Prostate gland (tissue), 2 donors: ENCODE measurements around the gene VAV2. TPM values are rescaled to one million over a fixed set of nuclear protein-coding genes. Genes with fewer than 3 reads are reported as not detected.

Source experiments
- DNase-seq: peaks from one replicate; pipeline ENCODE4 v3.0.0-alpha.2; 2019; ENCODE audit warnings: low spot score
- H3K27ac ChIP-seq, 2 donors: fragments of 200-600 bp; sonication (generic); 2 replicates each; pipeline ENCODE4 v1.5.1; 2017 to 2019
- H3K27me3 ChIP-seq: fragments of 200-600 bp; sonication (generic); replicated peaks from 2 replicates; pipeline ENCODE4 v1.5.1; 2019; ENCODE audit not compliant: insufficient read depth
- H3K36me3 ChIP-seq, 2 donors: fragments of 200-600 bp; sonication (generic); 1 replicate in 1 of 2; 2 replicates in 1 of 2; pipeline versions ENCODE4 v1.5.1 to v1.8.1; 2017 to 2019
- H3K4me1 ChIP-seq: fragments of 200-600 bp; sonication (generic); replicated peaks from 2 replicates; pipeline ENCODE4 v1.5.1; 2019
- H3K4me3 ChIP-seq, 2 donors: fragments of 200-600 bp; sonication (generic); 2 replicates each; pipeline ENCODE4 v1.5.1; 2017 to 2019
- H3K9me3 ChIP-seq: fragments of 200-600 bp; sonication (generic); 2 replicates; pipeline ENCODE4 v1.5.1; 2017
- CTCF ChIP-seq, 4 experiments: fragments of 200-600 bp in 2 of 4; fragments of 450-650 bp in 2 of 4; sonication (generic) in 2 of 4; IDR thresholded peaks; 1 replicate in 3 of 4; 2 replicates in 1 of 4; pipeline ENCODE4 v1.5.1; 2016 to 2019; ENCODE audit warnings: antibody characterized with exemption in 4 of 4, mild to moderate bottlenecking in 2 of 4, moderate library complexity in 2 of 4
- POLR2A ChIP-seq: fragments of 450-650 bp; IDR thresholded peaks from one replicate; pipeline ENCODE4 v1.6.1; 2016; ENCODE audit warnings: antibody characterized with exemption, mild to moderate bottlenecking
- POLR2AphosphoS5 ChIP-seq: sonication (generic); formaldehyde crosslinking; IDR thresholded peaks from one replicate; pipeline ENCODE4 v1.6.1; 2017; ENCODE audit warnings: antibody characterized with exemption
- WGBS: methylation state at CpG from one replicate; pipeline ENCODE4 v1.1.5; 2018; 5-methylcytosine and 5-hydroxymethylcytosine counted together
- intact Hi-C: fragments of 100-400 bp; cut with DNase I; formaldehyde crosslinking; loops from one replicate; pipeline ENCODE4 v1.14.2; 2022
- total RNA-seq, 2 donors: library from RNA; depleted of rRNA; stranded (reverse); fragments of >200 nt; gene quantifications; one replicate each; pipeline ENCODE4 v1.1.0, GENCODE V29; 2016

The VAV2 gene
- total RNA-seq, 2 donors from 2014 or later = 13.5 to 19.5 TPM

GRCh38 chr9:133735415-133735775, 256.7 kb downstream of the VAV2 start:
- DNase-seq = no peak
- Histone ChIP-seq H3K36me3 (no peaks in the 10 kb centered on the region), H3K27me3 (no peaks in the 10 kb centered on the region), H3K27ac (no peak overlapping the region), H3K4me3 (no peak overlapping the region), H3K9me3 (no peaks in the 10 kb centered on the region), H3K4me1 (no peaks in the 10 kb centered on the region)
- 80% methylated on average over 10 of the region's 10 CpGs for WGBS
- intact Hi-C loops = no loop called here
- TF ChIP-seq POLR2A (no peak), CTCF (IDR thresholded peaks at IDR 0.05) (no peak), POLR2AphosphoS5 (no peak)

- no peak for DNase-seq
- Histone ChIP-seq H3K4me3 (no peak overlapping the region), H3K9me3 (no peaks in the 10 kb centered on the region), H3K36me3 (no peaks in the 10 kb centered on the region), H3K4me1 (no peaks in the 10 kb centered on the region), H3K27ac (no peak overlapping the region), H3K27me3 (no peaks in the 10 kb centered on the region)
- 80% methylated on average over 23 of the region's 23 CpGs for WGBS
- TF ChIP-seq POLR2AphosphoS5 = no peak
- no peak for TF ChIP-seq POLR2A
- TF ChIP-seq CTCF (IDR thresholded peaks at IDR 0.05) = no peak
- intact Hi-C loops = no loop called here
These were observed 257.3 kb downstream of the VAV2 start for GRCh38 chr9:133734590-133735414.

GRCh38 chr9:133733796-133734533, 258.2 kb downstream of the VAV2 start:
- TF ChIP-seq POLR2AphosphoS5 (no peak), POLR2A (no peak), CTCF (IDR thresholded peaks at IDR 0.05) (no peak)
- H3K4me3 ChIP-seq = no peak overlapping the region
- no peaks in the 10 kb centered on the region for H3K9me3 ChIP-seq
- DNase-seq = no peak
- intact Hi-C loops = no loop called here
- no peaks in the 10 kb centered on the region for H3K4me1 ChIP-seq
- 86% methylated on average over 15 of the region's 21 CpGs for WGBS
- H3K36me3 ChIP-seq = no peaks in the 10 kb centered on the region
- H3K27ac ChIP-seq = no peak overlapping the region
- H3K27me3 ChIP-seq = no peaks in the 10 kb centered on the region

- no peak overlapping the region for H3K27ac ChIP-seq
- no peaks in the 10 kb centered on the region for H3K27me3 ChIP-seq
- no peak overlapping the region for H3K4me3 ChIP-seq
- no peaks in the 10 kb centered on the region for H3K36me3 ChIP-seq
- intact Hi-C loops = no loop called here
- DNase-seq = no peak
- 91% methylated on average over 4 of the region's 4 CpGs for WGBS
- TF ChIP-seq POLR2AphosphoS5 (no peak), POLR2A (no peak), CTCF (IDR thresholded peaks at IDR 0.05) (no peak)
- H3K9me3 ChIP-seq = no peaks in the 10 kb centered on the region
- H3K4me1 ChIP-seq = no peaks in the 10 kb centered on the region
These were observed 258.7 kb downstream of the VAV2 start for GRCh38 chr9:133733421-133733795.
